GM18951 (cell line): ENCODE measurements around the gene CYB561D2.

Experiments used
- POLR2A ChIP-seq: IDR thresholded peaks from 4 replicates; pipeline ENCODE4 v1.6.1; 2011; ENCODE audit warnings: mild to moderate bottlenecking; ENCODE audit not compliant: insufficient read length, insufficient read depth; ENCODE audit errors: extremely low read depth
- in situ Hi-C: fragments of 300-500 bp; cut with MboI; formaldehyde crosslinking; loops from one replicate; pipeline ENCODE4 v1.12.0; 2022; ENCODE audit warnings: low sequenced_read_pairs, mixed read lengths, inconsistent platforms; ENCODE audit not compliant: unreplicated experiment

Gene CYB561D2

GRCh38 chr3:50370594-50370993 is 19.9 kb downstream of the CYB561D2 start:
- in situ Hi-C loops: no loop called here
- no peak for TF ChIP-seq POLR2A

GRCh38 chr3:50371133-50371685 is 20.5 kb downstream of the CYB561D2 start:
- in situ Hi-C loops: no loop called here
- no peak for TF ChIP-seq POLR2A

- in situ Hi-C loops: no loop called here
- TF ChIP-seq POLR2A: no peak
Observed at GRCh38 chr3:50372349-50372748, 21.7 kb downstream of the CYB561D2 start.

- in situ Hi-C loops: no loop called here
- no peak for TF ChIP-seq POLR2A
Observed at GRCh38 chr3:50373146-50374051, 22.7 kb downstream of the CYB561D2 start.

- in situ Hi-C loops: no loop called here
- no peak for TF ChIP-seq POLR2A
Observed at GRCh38 chr3:50374363-50375257, 23.9 kb downstream of the CYB561D2 start.

GRCh38 chr3:50375258-50375931 is 24.7 kb downstream of the CYB561D2 start:
- no peak for TF ChIP-seq POLR2A
- in situ Hi-C loops: no loop called here

- no peak for TF ChIP-seq POLR2A
- in situ Hi-C loops: no loop called here
Observed at GRCh38 chr3:50378024-50378423, 27.4 kb downstream of the CYB561D2 start.

GRCh38 chr3:50378757-50379156 is 28.1 kb downstream of the CYB561D2 start:
- in situ Hi-C loops: no loop called here
- no peak for TF ChIP-seq POLR2A

- in situ Hi-C loops: no loop called here
- TF ChIP-seq POLR2A: no peak
Observed at GRCh38 chr3:50380405-50381085, 29.9 kb downstream of the CYB561D2 start.

- in situ Hi-C loops: no loop called here
- no peak for TF ChIP-seq POLR2A
Observed at GRCh38 chr3:50381383-50381782, 30.7 kb downstream of the CYB561D2 start.

GRCh38 chr3:50382722-50383121 is 32.1 kb downstream of the CYB561D2 start:
- in situ Hi-C loops: no loop called here
- TF ChIP-seq POLR2A: no peak

- no peak for TF ChIP-seq POLR2A
- in situ Hi-C loops: no loop called here
Observed at GRCh38 chr3:50383750-50384149, 33.1 kb downstream of the CYB561D2 start.
